ENCODE measurements around the gene SEH1L. TPM values are rescaled to one million over a fixed set of nuclear protein-coding genes. Genes with fewer than 3 reads are reported as not detected.

The SEH1L gene
- total RNA-seq, 1 experiment from 2014 or later = 116 TPM

DNA sequence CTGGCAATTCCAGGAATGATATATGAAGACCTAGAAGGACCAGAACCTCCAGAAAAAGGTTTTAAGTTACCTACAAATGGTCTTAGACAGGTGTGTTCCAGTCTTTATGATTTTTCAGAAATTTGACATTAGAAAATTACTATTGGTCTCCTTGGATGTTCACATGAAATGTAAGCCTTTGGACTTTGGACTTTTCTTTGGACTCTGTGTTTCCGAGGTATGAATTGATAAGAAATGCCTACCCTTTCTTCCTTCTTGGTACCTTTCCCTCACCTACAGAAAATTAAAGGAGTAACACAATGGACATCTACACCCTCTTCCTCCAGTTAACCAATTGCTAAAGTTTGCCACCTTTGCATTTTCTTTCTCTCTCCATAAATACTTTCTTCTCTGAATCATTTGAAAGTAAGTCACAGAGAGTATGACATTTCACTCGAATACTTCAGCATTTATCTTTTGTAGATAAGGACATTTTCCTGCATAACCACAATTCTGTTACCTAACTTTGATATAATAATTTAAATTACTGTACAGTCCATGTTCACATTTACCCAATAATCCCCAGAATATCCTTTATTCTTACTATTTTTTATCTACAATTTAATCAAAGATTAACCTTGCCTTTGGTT lies 69.5 kb downstream of the SEH1L start:
- Histone ChIP-seq H3K36me3 (ENCODE audit: control insufficient read depth, insufficient read depth, low read length) (peaks cover 3% of the 10 kb centered on the region), H3K4me3 (ENCODE audit: low read depth, low read length) (no peak overlapping the region), H3K9me3 (no peaks in the 10 kb centered on the region), H3K4me1 (peaks cover 15% of the 10 kb centered on the region), H3K27me3 (replicated peaks; ENCODE audit: control insufficient read depth, insufficient read depth, low read length) (no peaks in the 10 kb centered on the region)
- BruUV-seq (replicated peaks) = no TSS peak
- CTCF ChIA-PET = no interaction called here
- H3K27me3 Mint-ChIP-seq (ENCODE audit: insufficient read depth, unreplicated experiment) = no peaks in the 10 kb centered on the region
- intact Hi-C loops (cut with micrococcal nuclease; ENCODE audit: unreplicated experiment) = no loop called here
- no peak overlapping the region for H3K4me3 Mint-ChIP-seq (ENCODE audit: unreplicated experiment)
- DNase-seq = no peak
- TF ChIP-seq, protein P1, sequence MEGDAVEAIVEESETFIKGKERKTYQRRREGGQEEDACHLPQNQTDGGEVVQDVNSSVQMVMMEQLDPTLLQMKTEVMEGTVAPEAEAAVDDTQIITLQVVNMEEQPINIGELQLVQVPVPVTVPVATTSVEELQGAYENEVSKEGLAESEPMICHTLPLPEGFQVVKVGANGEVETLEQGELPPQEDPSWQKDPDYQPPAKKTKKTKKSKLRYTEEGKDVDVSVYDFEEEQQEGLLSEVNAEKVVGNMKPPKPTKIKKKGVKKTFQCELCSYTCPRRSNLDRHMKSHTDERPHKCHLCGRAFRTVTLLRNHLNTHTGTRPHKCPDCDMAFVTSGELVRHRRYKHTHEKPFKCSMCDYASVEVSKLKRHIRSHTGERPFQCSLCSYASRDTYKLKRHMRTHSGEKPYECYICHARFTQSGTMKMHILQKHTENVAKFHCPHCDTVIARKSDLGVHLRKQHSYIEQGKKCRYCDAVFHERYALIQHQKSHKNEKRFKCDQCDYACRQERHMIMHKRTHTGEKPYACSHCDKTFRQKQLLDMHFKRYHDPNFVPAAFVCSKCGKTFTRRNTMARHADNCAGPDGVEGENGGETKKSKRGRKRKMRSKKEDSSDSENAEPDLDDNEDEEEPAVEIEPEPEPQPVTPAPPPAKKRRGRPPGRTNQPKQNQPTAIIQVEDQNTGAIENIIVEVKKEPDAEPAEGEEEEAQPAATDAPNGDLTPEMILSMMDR (IDR thresholded peaks at IDR 0.05; ENCODE audit: insufficient read depth in 1 of 2, low read depth in 1 of 2, low read length in 1 of 2, severe bottlenecking in 1 of 2, unreplicated experiment in 1 of 2) = no peak
- H3K9me3 Mint-ChIP-seq (ENCODE audit: unreplicated experiment) = no peaks in the 10 kb centered on the region
- POLR2A ChIA-PET = no interaction called here
- peaks cover 12% of the 10 kb centered on the region for H3K4me1 Mint-ChIP-seq (ENCODE audit: low read depth, unreplicated experiment)
- peaks cover 47% of the 10 kb centered on the region for H3K36me3 Mint-ChIP-seq (ENCODE audit: insufficient read depth, unreplicated experiment)
- H3K27ac Mint-ChIP-seq (ENCODE audit: unreplicated experiment) = no peak overlapping the region

DNA sequence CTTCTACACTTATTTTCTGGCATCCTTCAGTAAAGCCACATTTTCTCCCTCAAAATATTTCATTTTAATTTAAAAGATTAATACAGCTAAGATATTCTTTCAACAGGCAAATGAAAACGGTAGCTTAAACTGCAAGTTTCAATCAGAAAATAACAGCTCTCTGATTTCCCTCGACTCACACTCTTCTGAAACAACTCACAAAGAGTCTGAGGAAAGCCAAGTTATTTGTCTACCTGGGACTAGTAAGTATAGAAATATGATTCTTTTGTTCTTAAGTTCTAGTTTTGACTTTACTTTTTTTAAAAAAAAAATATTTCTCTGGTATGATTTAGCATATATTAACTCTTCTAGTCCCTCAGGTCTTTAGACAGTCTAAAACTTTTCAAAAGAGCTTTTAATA lies 70.6 kb downstream of the SEH1L start:
- peaks cover 2% of the 10 kb centered on the region for H3K36me3 ChIP-seq (ENCODE audit: control insufficient read depth, insufficient read depth, low read length)
- intact Hi-C loops (cut with micrococcal nuclease; ENCODE audit: unreplicated experiment) = no loop called here
- no peak overlapping the region for H3K4me3 ChIP-seq (ENCODE audit: low read depth, low read length)
- H3K27ac Mint-ChIP-seq (ENCODE audit: unreplicated experiment) = no peak overlapping the region
- DNase-seq = no peak
- no peaks in the 10 kb centered on the region for H3K27me3 Mint-ChIP-seq (ENCODE audit: insufficient read depth, unreplicated experiment)
- CTCF ChIA-PET = no interaction called here
- no TSS peak for BruUV-seq (replicated peaks)
- no peaks in the 10 kb centered on the region for H3K27me3 ChIP-seq (replicated peaks; ENCODE audit: control insufficient read depth, insufficient read depth, low read length)
- peaks cover 50% of the 10 kb centered on the region for H3K36me3 Mint-ChIP-seq (ENCODE audit: insufficient read depth, unreplicated experiment)
- H3K4me1 Mint-ChIP-seq (ENCODE audit: low read depth, unreplicated experiment) = peaks cover 12% of the 10 kb centered on the region
- H3K9me3 ChIP-seq = no peaks in the 10 kb centered on the region
- peaks cover 15% of the 10 kb centered on the region for H3K4me1 ChIP-seq
- no peak overlapping the region for H3K4me3 Mint-ChIP-seq (ENCODE audit: unreplicated experiment)
- TF ChIP-seq, protein P1 (IDR thresholded peaks at IDR 0.05; ENCODE audit: insufficient read depth in 1 of 2, low read depth in 1 of 2, low read length in 1 of 2, severe bottlenecking in 1 of 2, unreplicated experiment in 1 of 2) = no peak
- H3K9me3 Mint-ChIP-seq (ENCODE audit: unreplicated experiment) = no peaks in the 10 kb centered on the region
- POLR2A ChIA-PET = no interaction called here

DNA sequence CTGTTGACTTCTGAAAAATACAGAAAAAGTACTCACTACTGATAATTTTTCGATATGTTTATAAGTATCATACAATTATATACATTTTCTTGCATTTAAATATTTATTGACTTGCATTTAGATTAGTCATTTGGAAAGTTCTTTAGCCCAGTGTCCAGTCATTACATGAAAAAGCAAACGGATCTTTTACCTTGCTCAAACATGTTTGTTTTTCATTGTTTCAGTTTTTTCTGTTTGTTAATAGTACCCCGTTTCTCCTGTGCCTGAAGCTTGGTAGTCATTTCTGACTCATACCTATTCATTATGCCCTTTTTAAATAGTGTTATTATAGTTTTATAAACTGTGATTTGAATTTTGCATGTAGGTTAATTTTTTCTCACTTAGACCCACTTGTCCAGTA lies 71.5 kb downstream of the SEH1L start:
- Histone ChIP-seq H3K9me3 (no peaks in the 10 kb centered on the region), H3K27me3 (replicated peaks; ENCODE audit: control insufficient read depth, insufficient read depth, low read length) (no peaks in the 10 kb centered on the region), H3K36me3 (ENCODE audit: control insufficient read depth, insufficient read depth, low read length) (peaks cover 2% of the 10 kb centered on the region), H3K4me1 (peaks cover 15% of the 10 kb centered on the region), H3K4me3 (ENCODE audit: low read depth, low read length) (no peak overlapping the region)
- H3K4me1 Mint-ChIP-seq (ENCODE audit: low read depth, unreplicated experiment) = peaks cover 12% of the 10 kb centered on the region
- no peaks in the 10 kb centered on the region for H3K9me3 Mint-ChIP-seq (ENCODE audit: unreplicated experiment)
- TF ChIP-seq, protein P1 (IDR thresholded peaks at IDR 0.05; ENCODE audit: insufficient read depth in 1 of 2, low read depth in 1 of 2, low read length in 1 of 2, severe bottlenecking in 1 of 2, unreplicated experiment in 1 of 2) = no peak
- POLR2A ChIA-PET = no interaction called here
- BruUV-seq (replicated peaks) = no TSS peak
- H3K4me3 Mint-ChIP-seq (ENCODE audit: unreplicated experiment) = no peak overlapping the region
- no peak for DNase-seq
- peaks cover 52% of the 10 kb centered on the region for H3K36me3 Mint-ChIP-seq (ENCODE audit: insufficient read depth, unreplicated experiment)
- H3K27me3 Mint-ChIP-seq (ENCODE audit: insufficient read depth, unreplicated experiment) = no peaks in the 10 kb centered on the region
- CTCF ChIA-PET = no interaction called here
- no peak overlapping the region for H3K27ac Mint-ChIP-seq (ENCODE audit: unreplicated experiment)
- intact Hi-C loops (cut with micrococcal nuclease; ENCODE audit: unreplicated experiment) = no loop called here
